K562 (cell line): ENCODE measurements around the gene INTS2. TPM values are rescaled to one million over a fixed set of nuclear protein-coding genes. Genes with fewer than 3 reads are reported as not detected.
A peak's percentile ranks its signal among the peaks of the same experiment; 100 is the strongest.

Source experiments
- BCOR ChIP-seq: fragments of 450-650 bp; IDR thresholded peaks from 2 replicates; pipeline ENCODE4 v1.6.1; 2016
- BHLHE40 ChIP-seq: IDR thresholded peaks from 2 replicates; pipeline ENCODE4 v1.6.1; 2011; ENCODE audit warnings: low read length, improper control_type of control experiment
- CREBBP ChIP-seq: IDR thresholded peaks from one replicate; pipeline ENCODE4 v1.6.1; 2012; ENCODE audit warnings: low read depth, mild to moderate bottlenecking, control low read depth, inconsistent platforms, low read length
- EP400 ChIP-seq: fragments of 450-650 bp; IDR thresholded peaks from 2 replicates; pipeline ENCODE4 v1.6.1; 2017; ENCODE audit warnings: antibody characterized with exemption, mild to moderate bottlenecking, moderate library complexity
- ESRRA ChIP-seq: fragments of 450-650 bp; IDR thresholded peaks from 2 replicates; pipeline ENCODE4 v1.6.1; 2014; ENCODE audit warnings: low read depth, mild to moderate bottlenecking, moderate library complexity, borderline replicate concordance
- EWSR1 ChIP-seq: fragments of 450-650 bp; IDR thresholded peaks from 2 replicates; pipeline ENCODE4 v1.6.1; 2018; ENCODE audit warnings: borderline replicate concordance, mild to moderate bottlenecking, low read depth, moderate library complexity; ENCODE audit not compliant: partially characterized antibody
- FOXK1 ChIP-seq: sonication (generic); formaldehyde crosslinking; IDR thresholded peaks from 2 replicates; pipeline ENCODE4 v1.8.0; 2022; ENCODE audit warnings: missing genetic modification reagents, mild to moderate bottlenecking, borderline replicate concordance
- GABPA ChIP-seq: fragments of 200-800 bp; sonication (Bioruptor generic); conservative IDR thresholded peaks from 2 replicates; pipeline ENCODE4 v1.6.1; 2016; ENCODE audit warnings: low read depth, missing genetic modification characterization, missing compliant biosample characterization
- MAFK ChIP-seq: IDR thresholded peaks from 2 replicates; pipeline ENCODE4 v1.6.1; 2011; ENCODE audit warnings: low read length, improper control_type of control experiment
- MCM2 ChIP-seq: fragments of 450-650 bp; IDR thresholded peaks from 2 replicates; pipeline ENCODE4 v1.6.1; 2017; ENCODE audit warnings: low read depth, mild to moderate bottlenecking
- MTA1 ChIP-seq: fragments of 450-650 bp; IDR thresholded peaks from 2 replicates; pipeline ENCODE4 v1.6.1; 2017; ENCODE audit warnings: borderline replicate concordance
- MYC ChIP-seq, 2 experiments: fragments of 250-450 bp in 1 of 2; sonication (Bioruptor Pico) in 1 of 2; IDR thresholded peaks; 2 replicates each; pipeline versions ENCODE4 v1.5.1 to v1.6.1; 2012 to 2021; ENCODE audit warnings: low read depth in 2 of 2, borderline replicate concordance in 1 of 2, improper control_type of control experiment in 1 of 2, low read length in 1 of 2, mild to moderate bottlenecking in 1 of 2, moderate library complexity in 1 of 2
- NR2C2 ChIP-seq, 2 experiments: fragments of 200-800 bp in 1 of 2; sonication (Bioruptor generic) in 1 of 2; sonication (generic) in 1 of 2; formaldehyde crosslinking in 1 of 2; IDR thresholded peaks; 2 replicates each; pipeline versions ENCODE4 v1.6.1 to v1.8.0; 2016 to 2022; ENCODE audit warnings: mild to moderate bottlenecking in 1 of 2, missing compliant biosample characterization in 1 of 2, missing genetic modification characterization in 1 of 2, missing genetic modification reagents in 1 of 2
- SUPT5H ChIP-seq: fragments of 450-650 bp; IDR thresholded peaks from 2 replicates; pipeline ENCODE4 v1.6.1; 2016
- TSC22D4 ChIP-seq: fragments of 450-650 bp; IDR thresholded peaks from 2 replicates; pipeline ENCODE4 v1.6.1; 2016; ENCODE audit warnings: missing genetic modification characterization, missing biosample characterization, control low read depth
- ZFPM2 ChIP-seq: fragments of 250-450 bp; sonication (Bioruptor Pico); IDR thresholded peaks from 2 replicates; pipeline ENCODE4 v1.5.1; 2022; ENCODE audit warnings: mild to moderate bottlenecking
- ZNF174 ChIP-seq: fragments of 250-450 bp; sonication (Bioruptor Pico); IDR thresholded peaks from 2 replicates; pipeline ENCODE4 v1.4.0; 2020; ENCODE audit warnings: mild to moderate bottlenecking
- ZNF274 ChIP-seq: IDR thresholded peaks from 2 replicates; pipeline ENCODE4 v1.6.1; 2011; ENCODE audit warnings: low read depth, mild to moderate bottlenecking, low read length, moderate library complexity, borderline replicate concordance
- ZNF316 ChIP-seq: fragments of 450-650 bp; IDR thresholded peaks from 2 replicates; pipeline ENCODE4 v1.6.1; 2016
- ZNF699 ChIP-seq: fragments of 250-450 bp; sonication (Bioruptor Pico); IDR thresholded peaks from 2 replicates; pipeline ENCODE4 v1.8.0; 2021; ENCODE audit warnings: mild to moderate bottlenecking, moderate library complexity; ENCODE audit not compliant: insufficient replicate concordance
- polyA plus RNA-seq, 8 experiments: library from polyadenylated mRNA; depleted of rRNA in 4 of 8; stranded (reverse) in 5 of 8; unstranded in 3 of 8; fragments of >200 nt; fragmentation: Nextera tagmentation in 2 of 8; fragmentation: Illumina TruSeq in 1 of 8; extraction: Ambion mirVana in 2 of 8; extraction: Trizol in 1 of 8; gene quantifications; 2 replicates each; pipeline versions ENCODE4 v1.2.1 to v1.2.3, GENCODE V29; 2011 to 2014; ENCODE audit warnings: inconsistent platforms in 1 of 8, missing spikeins in 1 of 8
- total RNA-seq, 7 experiments: library from RNA; depleted of rRNA in 6 of 7; stranded (reverse); fragments of >200 nt in 6 of 7; fragmentation: Illumina TruSeq in 2 of 7; extraction: Trizol in 2 of 7; gene quantifications; 2 replicates each; pipeline versions ENCODE4 v1.2.1 to v1.2.3, GENCODE V29; 2011 to 2021; ENCODE audit warnings: low replicate concordance in 1 of 7
- TF ChIP-seq, protein P1 (sequence below): sonication (generic); formaldehyde crosslinking; IDR thresholded peaks from 2 replicates; pipeline ENCODE4 v1.8.1; 2022; ENCODE audit warnings: missing genetic modification reagents
- TF ChIP-seq, protein P2 (sequence below): fragments of 250-450 bp; sonication (Bioruptor Pico); IDR thresholded peaks from 2 replicates; pipeline ENCODE4 v1.8.0; 2021; ENCODE audit warnings: moderate library complexity, mild to moderate bottlenecking, inconsistent platforms
- TF ChIP-seq, protein P3 (sequence below): sonication (generic); formaldehyde crosslinking; IDR thresholded peaks from 2 replicates; pipeline ENCODE4 v1.8.0; 2023; ENCODE audit warnings: mild to moderate bottlenecking, missing genetic modification reagents

Gene INTS2
- total and polyA plus RNA-seq, 9 of the 15 experiments (the other 6 are each of a cell fraction or from before 2014, with no cell fraction given): 4.8 to 24.7 (median 12.8) TPM

DNA sequence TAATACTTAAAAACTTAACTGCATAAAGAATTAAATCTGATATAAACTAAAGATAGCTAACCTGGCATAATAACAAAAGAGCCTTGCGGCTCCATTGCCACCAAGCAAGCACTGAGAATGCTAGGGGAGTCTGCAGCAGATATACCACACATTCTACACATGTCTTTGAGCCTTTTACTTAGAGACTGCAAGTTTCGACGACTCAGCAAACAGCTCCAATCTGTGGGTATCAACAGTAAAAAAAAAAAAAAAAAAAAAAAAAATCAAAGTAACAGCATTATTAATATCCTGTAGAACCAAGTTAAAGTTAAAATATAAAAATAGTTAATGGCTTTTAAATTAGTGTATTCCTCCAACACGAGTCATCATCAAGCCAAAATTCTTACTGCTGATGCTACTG is 27.8 kb upstream of the INTS2 start (continued):
- TF ChIP-seq MYC (IDR thresholded peaks at IDR 0.05; ENCODE audit: low read depth, low read length): no peak
- TF ChIP-seq MYC (CRISPR knock-in tag; IDR thresholded peaks at IDR 0.05; ENCODE audit: borderline replicate concordance, low read depth): no peak
- TF ChIP-seq, protein P1, sequence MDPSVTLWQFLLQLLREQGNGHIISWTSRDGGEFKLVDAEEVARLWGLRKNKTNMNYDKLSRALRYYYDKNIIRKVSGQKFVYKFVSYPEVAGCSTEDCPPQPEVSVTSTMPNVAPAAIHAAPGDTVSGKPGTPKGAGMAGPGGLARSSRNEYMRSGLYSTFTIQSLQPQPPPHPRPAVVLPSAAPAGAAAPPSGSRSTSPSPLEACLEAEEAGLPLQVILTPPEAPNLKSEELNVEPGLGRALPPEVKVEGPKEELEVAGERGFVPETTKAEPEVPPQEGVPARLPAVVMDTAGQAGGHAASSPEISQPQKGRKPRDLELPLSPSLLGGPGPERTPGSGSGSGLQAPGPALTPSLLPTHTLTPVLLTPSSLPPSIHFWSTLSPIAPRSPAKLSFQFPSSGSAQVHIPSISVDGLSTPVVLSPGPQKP: no peak
- TF ChIP-seq ZNF174 (CRISPR knock-in tag): no peak
- no peak for TF ChIP-seq MTA1
- no peak for TF ChIP-seq EWSR1
- TF ChIP-seq CREBBP: no peak
- TF ChIP-seq TSC22D4 (tag): no peak
- no peak for TF ChIP-seq BHLHE40
- no peak for TF ChIP-seq FOXK1 (CRISPR knock-in tag)
- TF ChIP-seq ZFPM2 (CRISPR knock-in tag): no peak
- TF ChIP-seq SUPT5H: no peak
- TF ChIP-seq, protein P2, sequence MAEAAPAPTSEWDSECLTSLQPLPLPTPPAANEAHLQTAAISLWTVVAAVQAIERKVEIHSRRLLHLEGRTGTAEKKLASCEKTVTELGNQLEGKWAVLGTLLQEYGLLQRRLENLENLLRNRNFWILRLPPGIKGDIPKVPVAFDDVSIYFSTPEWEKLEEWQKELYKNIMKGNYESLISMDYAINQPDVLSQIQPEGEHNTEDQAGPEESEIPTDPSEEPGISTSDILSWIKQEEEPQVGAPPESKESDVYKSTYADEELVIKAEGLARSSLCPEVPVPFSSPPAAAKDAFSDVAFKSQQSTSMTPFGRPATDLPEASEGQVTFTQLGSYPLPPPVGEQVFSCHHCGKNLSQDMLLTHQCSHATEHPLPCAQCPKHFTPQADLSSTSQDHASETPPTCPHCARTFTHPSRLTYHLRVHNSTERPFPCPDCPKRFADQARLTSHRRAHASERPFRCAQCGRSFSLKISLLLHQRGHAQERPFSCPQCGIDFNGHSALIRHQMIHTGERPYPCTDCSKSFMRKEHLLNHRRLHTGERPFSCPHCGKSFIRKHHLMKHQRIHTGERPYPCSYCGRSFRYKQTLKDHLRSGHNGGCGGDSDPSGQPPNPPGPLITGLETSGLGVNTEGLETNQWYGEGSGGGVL: no peak
- TF ChIP-seq ESRRA: no peak
- TF ChIP-seq, protein P3, sequence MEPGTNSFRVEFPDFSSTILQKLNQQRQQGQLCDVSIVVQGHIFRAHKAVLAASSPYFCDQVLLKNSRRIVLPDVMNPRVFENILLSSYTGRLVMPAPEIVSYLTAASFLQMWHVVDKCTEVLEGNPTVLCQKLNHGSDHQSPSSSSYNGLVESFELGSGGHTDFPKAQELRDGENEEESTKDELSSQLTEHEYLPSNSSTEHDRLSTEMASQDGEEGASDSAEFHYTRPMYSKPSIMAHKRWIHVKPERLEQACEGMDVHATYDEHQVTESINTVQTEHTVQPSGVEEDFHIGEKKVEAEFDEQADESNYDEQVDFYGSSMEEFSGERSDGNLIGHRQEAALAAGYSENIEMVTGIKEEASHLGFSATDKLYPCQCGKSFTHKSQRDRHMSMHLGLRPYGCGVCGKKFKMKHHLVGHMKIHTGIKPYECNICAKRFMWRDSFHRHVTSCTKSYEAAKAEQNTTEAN (CRISPR knock-in tag): no peak
- TF ChIP-seq ZNF699: no peak
- TF ChIP-seq ZNF316: peak; percentile 93
- TF ChIP-seq ZNF274: no peak
- no peak for TF ChIP-seq MCM2
- TF ChIP-seq BCOR: no peak
- TF ChIP-seq GABPA (tag): no peak
- TF ChIP-seq EP400: no peak
- TF ChIP-seq NR2C2 (CRISPR knock-in tag; IDR thresholded peaks at IDR 0.05): no peak
- no peak for TF ChIP-seq NR2C2 (tag; IDR thresholded peaks at IDR 0.05)
- peak; percentile 91 for TF ChIP-seq MAFK
